ENCODE data around the gene STAG1. TPM values are rescaled to one million over a fixed set of nuclear protein-coding genes. Genes with fewer than 3 reads are reported as not detected.

STAG1 gene
- total RNA-seq, 1 experiment from 2014 or later = 43.7 TPM

DNA sequence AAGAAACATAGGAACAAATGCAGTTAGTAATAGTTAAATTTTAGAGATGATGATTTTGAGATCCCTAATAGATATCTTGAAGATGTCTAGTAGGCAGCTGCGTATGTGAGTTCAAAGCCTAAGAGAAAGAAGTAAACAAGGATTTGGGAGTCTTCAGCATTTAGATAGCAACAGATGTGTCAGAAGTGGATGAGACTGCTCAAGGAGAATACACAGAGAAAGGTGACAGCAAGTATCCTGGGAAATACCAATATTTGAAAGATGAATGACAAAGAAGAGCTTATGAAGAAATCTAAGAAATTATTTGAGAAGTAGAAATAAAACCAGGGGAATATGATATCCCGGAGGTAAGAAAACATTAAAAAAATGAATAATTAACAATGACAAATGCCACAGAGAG is 371.1 kb downstream of the STAG1 start:
- intact Hi-C loops (cut with micrococcal nuclease; ENCODE audit: unreplicated experiment) (no loop called here), in situ Hi-C loops (cut with HindIII; ENCODE audit: low pct_unique_long_range_greater_than_20kb, low sequenced_read_pairs) (no loop called here)
- no peak overlapping the region for H3K4me3 ChIP-seq (ENCODE audit: low read depth in 2 of 2, low read length in 2 of 2)
- no peak for ATAC-seq
- ChIA-PET CTCF (no interaction called here), POLR2A (no interaction called here)
- no peak overlapping the region for H3K27ac ChIP-seq (ENCODE audit: low read length)
- no peaks in the 10 kb centered on the region for H3K27me3 ChIP-seq (ENCODE audit: control insufficient read depth, insufficient read depth, low read length)
- no peaks in the 10 kb centered on the region for H3K4me1 ChIP-seq (ENCODE audit: control insufficient read depth, insufficient read depth, low read length)
- no TSS peak for BruUV-seq (replicated peaks)
- H3K36me3 ChIP-seq (ENCODE audit: control insufficient read depth, insufficient read depth, low read length) = no peaks in the 10 kb centered on the region
- DNase-seq (ENCODE audit: low read depth, low spot score) = no peak
- TF ChIP-seq, protein P1, sequence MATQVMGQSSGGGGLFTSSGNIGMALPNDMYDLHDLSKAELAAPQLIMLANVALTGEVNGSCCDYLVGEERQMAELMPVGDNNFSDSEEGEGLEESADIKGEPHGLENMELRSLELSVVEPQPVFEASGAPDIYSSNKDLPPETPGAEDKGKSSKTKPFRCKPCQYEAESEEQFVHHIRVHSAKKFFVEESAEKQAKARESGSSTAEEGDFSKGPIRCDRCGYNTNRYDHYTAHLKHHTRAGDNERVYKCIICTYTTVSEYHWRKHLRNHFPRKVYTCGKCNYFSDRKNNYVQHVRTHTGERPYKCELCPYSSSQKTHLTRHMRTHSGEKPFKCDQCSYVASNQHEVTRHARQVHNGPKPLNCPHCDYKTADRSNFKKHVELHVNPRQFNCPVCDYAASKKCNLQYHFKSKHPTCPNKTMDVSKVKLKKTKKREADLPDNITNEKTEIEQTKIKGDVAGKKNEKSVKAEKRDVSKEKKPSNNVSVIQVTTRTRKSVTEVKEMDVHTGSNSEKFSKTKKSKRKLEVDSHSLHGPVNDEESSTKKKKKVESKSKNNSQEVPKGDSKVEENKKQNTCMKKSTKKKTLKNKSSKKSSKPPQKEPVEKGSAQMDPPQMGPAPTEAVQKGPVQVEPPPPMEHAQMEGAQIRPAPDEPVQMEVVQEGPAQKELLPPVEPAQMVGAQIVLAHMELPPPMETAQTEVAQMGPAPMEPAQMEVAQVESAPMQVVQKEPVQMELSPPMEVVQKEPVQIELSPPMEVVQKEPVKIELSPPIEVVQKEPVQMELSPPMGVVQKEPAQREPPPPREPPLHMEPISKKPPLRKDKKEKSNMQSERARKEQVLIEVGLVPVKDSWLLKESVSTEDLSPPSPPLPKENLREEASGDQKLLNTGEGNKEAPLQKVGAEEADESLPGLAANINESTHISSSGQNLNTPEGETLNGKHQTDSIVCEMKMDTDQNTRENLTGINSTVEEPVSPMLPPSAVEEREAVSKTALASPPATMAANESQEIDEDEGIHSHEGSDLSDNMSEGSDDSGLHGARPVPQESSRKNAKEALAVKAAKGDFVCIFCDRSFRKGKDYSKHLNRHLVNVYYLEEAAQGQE (IDR thresholded peaks at IDR 0.05; ENCODE audit: insufficient read depth in 1 of 2, low read depth in 2 of 2, low read length in 1 of 2) = no peak
- TF ChIP-seq CTCF (IDR thresholded peaks at IDR 0.05) = no peak
- TF ChIP-seq TCF7L2 (IDR thresholded peaks at IDR 0.05; ENCODE audit: low read depth, low read length) = no peak
- TF ChIP-seq POLR2AphosphoS5 (IDR thresholded peaks at IDR 0.05; ENCODE audit: low read depth, low read length) = no peak
- TF ChIP-seq SIN3A (IDR thresholded peaks at IDR 0.05; ENCODE audit: borderline replicate concordance, insufficient read depth, low read depth, low read length) = no peak
- H3K9me3 ChIP-seq (ENCODE audit: control insufficient read depth, insufficient read depth, low read depth, low read length) = no peaks in the 10 kb centered on the region

GRCh38 chr3:136380530-136380929 is 371.6 kb downstream of the STAG1 start:
- ChIA-PET POLR2A (no interaction called here), CTCF (no interaction called here)
- no peak overlapping the region for H3K4me3 ChIP-seq (ENCODE audit: low read depth in 2 of 2, low read length in 2 of 2)
- TF ChIP-seq POLR2AphosphoS5 (IDR thresholded peaks at IDR 0.05; ENCODE audit: low read depth, low read length) (no peak), SIN3A (IDR thresholded peaks at IDR 0.05; ENCODE audit: borderline replicate concordance, insufficient read depth, low read depth, low read length) (no peak), CTCF (IDR thresholded peaks at IDR 0.05) (no peak), TCF7L2 (IDR thresholded peaks at IDR 0.05; ENCODE audit: low read depth, low read length) (no peak)
- TF ChIP-seq, protein P1 (IDR thresholded peaks at IDR 0.05; ENCODE audit: insufficient read depth in 1 of 2, low read depth in 2 of 2, low read length in 1 of 2) = no peak
- ATAC-seq (no peak), DNase-seq (ENCODE audit: low read depth, low spot score) (no peak)
- H3K9me3 ChIP-seq (ENCODE audit: control insufficient read depth, insufficient read depth, low read depth, low read length) = no peaks in the 10 kb centered on the region
- no TSS peak for BruUV-seq (replicated peaks)
- H3K4me1 ChIP-seq (ENCODE audit: control insufficient read depth, insufficient read depth, low read length) = no peaks in the 10 kb centered on the region
- intact Hi-C loops (cut with micrococcal nuclease; ENCODE audit: unreplicated experiment) (no loop called here), in situ Hi-C loops (cut with HindIII; ENCODE audit: low pct_unique_long_range_greater_than_20kb, low sequenced_read_pairs) (no loop called here)
- H3K27me3 ChIP-seq (ENCODE audit: control insufficient read depth, insufficient read depth, low read length) = no peaks in the 10 kb centered on the region
- H3K27ac ChIP-seq (ENCODE audit: low read length) = no peak overlapping the region
- no peaks in the 10 kb centered on the region for H3K36me3 ChIP-seq (ENCODE audit: control insufficient read depth, insufficient read depth, low read length)

Measured in Panc1 (cell line).